ENCODE measurements around the gene ZC3H15. TPM values are rescaled to one million over a fixed set of nuclear protein-coding genes. Genes with fewer than 3 reads are reported as not detected.
A peak's percentile ranks its signal among the peaks of the same experiment; 100 is the strongest.

The ZC3H15 gene
- total RNA-seq, 1 experiment from 2014 or later, result 47.6 TPM

DNA sequence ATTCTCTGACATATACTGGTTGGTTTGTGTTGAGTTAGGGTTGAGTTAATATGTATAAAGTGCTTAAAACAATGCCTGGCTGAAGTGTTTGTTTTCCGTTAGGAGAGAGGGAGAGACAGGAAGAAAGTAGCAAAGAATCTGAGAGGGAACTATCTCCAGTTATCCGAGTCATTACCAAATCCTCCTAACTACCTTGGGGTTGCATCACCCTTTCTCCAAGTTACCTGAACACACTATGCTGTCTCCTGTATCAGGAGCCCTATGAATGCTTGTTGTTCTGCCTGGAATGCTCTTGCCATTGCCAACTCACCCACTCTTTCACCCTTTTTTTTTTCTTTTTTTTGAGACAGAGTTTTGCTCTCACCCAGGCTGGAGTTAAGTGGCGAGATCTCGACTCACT lies 55.9 kb downstream of the ZC3H15 start:
- no peak for DNase-seq (ENCODE audit: low spot score)

DNA sequence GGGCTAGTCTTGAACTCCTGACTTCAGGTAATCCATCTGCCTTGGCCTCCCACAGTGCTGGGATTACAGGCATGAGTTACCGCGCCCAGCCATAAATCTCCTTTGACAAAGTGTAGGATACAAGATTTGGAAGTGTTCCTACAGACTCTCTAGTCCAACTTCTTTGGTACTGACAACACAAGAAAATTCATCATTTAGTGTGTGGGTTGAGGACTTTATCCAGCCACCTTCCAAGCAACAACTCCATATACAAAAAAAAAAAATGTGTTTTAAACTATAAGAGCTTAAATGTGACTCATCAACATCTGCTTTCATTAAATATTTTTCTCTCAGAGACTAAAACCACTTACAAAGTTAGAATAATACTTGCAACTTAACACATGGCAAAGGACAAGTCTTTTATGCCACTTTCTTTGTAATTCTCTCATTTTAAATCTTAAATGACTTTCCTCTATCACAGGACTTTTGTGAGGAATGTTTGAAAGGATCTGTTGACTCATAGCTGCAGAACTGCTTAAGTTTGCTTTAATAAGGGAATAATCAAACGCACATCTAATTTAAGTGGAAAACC lies 57.6 kb downstream of the ZC3H15 start:
- peak; percentile 28 for DNase-seq (ENCODE audit: low spot score)

DNA sequence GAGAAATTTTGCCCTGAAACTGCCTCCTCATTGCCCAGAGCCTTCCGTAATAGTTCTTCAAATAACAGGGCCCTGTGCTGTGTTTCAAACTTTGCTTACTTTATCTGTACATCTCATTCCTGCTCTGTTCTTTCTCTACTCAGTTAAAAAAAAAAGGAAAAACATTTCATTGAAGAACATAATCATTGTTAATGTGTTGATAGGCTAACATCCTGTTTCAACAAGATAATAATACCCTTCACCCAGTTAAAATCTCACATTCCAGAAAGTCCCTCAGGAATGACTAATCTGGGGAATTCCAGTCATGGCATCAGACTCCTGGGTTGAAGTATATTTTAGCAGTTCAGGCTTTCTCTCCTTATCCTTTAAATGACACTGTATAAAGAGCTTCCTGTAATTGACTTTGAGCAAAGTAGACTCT lies 58.2 kb downstream of the ZC3H15 start:
- DNase-seq (ENCODE audit: low spot score), result peak; percentile 54

DNA sequence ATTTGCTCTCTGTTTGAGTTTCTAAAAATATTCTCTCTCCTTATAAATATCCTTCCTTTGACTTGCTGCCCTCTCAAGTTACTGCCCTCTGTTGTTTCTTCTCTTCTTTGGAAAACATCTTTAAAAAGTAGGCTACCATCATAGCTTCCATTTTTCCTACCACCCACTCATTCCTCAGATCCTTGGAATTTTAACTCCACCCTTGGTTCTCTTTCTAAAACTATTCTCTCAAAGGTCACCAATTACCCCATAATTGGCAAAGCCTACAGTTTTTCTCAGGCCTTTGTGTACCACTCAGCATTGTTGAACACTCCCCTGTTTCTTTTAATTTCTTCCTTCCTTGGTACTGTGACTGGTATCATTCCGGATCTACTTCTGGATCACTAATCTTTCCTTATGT lies 60.8 kb downstream of the ZC3H15 start:
- DNase-seq (ENCODE audit: low spot score), result no peak

DNA sequence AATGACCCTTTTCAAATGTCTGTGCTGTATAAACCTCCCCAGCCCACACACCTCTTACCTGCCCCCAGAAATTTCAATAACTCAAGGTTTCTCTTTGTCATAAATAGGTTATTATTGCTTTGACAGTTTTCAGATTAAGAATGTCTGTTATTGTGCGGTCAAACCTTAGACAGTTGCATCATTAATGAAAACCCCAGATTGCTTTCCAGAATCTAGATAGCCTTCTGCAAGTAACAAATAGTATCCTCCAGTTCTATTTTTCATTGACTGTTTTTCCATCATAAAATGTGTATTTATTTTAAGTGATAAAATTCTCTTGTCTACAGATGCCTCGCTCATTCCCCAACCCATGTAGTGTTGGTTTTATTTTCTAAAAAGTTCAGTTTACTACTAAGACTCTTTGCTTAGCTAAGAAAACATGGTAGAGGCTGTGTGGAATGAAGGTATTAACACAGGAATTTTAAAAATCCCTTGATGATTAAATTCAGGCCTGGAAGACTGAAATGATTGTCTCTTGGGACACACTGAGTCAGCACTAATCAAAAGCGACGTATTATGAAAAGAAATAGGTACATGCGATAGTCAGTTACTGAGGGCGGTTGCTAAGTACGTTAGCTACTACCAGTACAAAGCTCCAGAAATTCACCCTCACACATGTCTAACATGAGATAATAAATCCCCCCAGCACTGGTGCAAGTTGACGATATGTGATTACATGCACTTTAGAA lies 65.4 kb downstream of the ZC3H15 start:
- DNase-seq (ENCODE audit: low spot score), result no peak

GRCh38 chr2:186554429-186554828 lies 68.4 kb downstream of the ZC3H15 start:
- DNase-seq (ENCODE audit: low spot score), result no peak

DNA sequence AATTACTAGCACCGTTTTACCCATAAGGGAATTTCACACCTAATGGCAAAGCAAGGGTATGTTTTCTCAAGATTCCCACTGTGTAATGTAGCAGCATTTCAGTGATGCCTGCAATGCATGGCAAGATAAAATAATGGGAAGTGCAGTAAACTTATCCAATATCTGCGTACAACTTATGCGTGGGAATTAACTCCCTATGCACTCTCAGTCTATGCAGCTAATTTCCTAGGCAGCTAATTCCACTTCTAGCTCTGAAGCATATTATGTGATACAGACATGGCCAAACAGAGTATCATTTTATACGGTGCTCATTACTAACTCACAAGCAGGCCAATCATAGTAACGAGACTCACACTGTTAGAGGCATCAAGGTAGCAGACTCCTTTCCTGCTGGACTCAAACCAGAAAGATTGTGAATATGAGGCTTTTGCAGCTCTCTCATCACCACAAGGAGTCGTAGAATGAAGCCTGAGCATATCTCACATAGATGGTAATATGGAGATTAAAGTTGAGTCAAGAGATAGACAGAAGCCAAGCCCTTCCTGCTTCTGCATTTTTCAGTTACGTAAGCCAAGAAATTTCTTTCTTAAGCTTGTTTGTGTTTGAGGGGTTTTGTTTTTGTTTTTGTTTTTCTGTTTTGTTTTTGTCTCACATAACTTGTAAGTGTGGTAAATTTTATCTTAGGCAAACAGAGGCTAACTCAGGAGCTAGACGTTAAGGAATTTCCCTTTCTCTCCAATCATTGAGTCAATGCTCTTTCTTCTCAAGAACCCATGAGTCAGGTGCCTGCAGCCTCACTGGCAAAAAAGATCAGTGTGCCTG lies 69.0 kb downstream of the ZC3H15 start:
- DNase-seq (ENCODE audit: low spot score), result no peak

DNA sequence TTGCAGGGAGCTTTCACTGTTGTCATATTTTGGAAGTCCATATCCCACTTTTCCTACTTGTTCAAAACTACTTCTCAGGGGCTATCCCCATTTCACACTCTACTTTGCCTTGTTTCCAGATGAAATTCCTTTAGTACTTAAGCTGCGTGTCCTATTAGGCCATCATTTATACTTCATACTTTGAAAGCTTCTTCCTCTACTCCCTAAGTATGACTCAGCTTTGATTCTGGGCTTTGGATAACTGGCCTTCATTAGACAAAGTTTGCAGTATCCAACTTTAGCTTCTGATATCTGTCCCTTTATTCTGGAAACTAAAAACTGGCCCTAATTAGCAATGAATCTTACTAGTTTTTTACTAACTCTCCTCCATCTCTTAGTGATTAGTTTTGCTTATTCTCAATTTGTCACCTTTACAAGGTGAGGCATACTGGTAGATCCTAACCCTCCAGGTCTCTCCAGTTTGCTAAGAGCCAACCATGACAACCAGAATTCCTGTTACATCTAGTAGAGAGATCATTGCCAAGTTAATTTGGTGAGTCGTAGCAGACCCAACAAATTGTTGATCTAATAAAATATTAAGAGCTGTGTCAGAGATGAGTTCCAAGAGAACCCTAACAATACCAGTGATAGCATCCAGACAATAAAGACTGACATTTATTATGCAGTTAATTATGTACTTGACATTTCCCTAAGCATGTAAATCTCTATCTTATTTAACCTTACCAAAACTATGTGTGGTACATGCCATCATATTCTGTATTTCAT lies 72.6 kb downstream of the ZC3H15 start:
- DNase-seq (ENCODE audit: low spot score), result no peak

Other genes starting within 250 kb of the ZC3H15 start
- 32.2 and 33.7 TPM in 2 replicates for gene ITGAV, start 103.8 kb downstream of the ZC3H15 start, total RNA-seq (2014; rRNA removed; shearing (Covaris generic))
- gene FAM171B, start 207.8 kb downstream of the ZC3H15 start, total RNA-seq (2014; rRNA removed; shearing (Covaris generic)), result 0.08 TPM in 1 of 2 replicates, not detected in the other

Measured in HT-29 (cell line).